GM18870 (cell line): ENCODE results near the gene PDF.
"Not testable (repeated sequence)": the region's sequence is repeated elsewhere in the genome, so short reads cannot be mapped to it uniquely, and the experiment has no call there.

Source experiments
- ATAC-seq: cut with Tn5 transposase; IDR thresholded peaks from one replicate; pipeline ENCODE4 v1.9.1; 2021; ENCODE audit warnings: moderate library complexity; ENCODE audit not compliant: unreplicated experiment

PDF gene

GRCh38 chr16:69330286-69331109 lies at the start of gene PDF:
Gene PDF, minus strand, starts transcription at chr16:69330588. Its CDS starts 18 bp downstream, at chr16:69330570.
- peak; percentile 84 for ATAC-seq

GRCh38 chr16:69378760-69379159 lies 48.4 kb upstream of the PDF start:
- no peak for ATAC-seq

GRCh38 chr16:69378036-69378435 lies 47.6 kb upstream of the PDF start:
- no peak for ATAC-seq

DNA sequence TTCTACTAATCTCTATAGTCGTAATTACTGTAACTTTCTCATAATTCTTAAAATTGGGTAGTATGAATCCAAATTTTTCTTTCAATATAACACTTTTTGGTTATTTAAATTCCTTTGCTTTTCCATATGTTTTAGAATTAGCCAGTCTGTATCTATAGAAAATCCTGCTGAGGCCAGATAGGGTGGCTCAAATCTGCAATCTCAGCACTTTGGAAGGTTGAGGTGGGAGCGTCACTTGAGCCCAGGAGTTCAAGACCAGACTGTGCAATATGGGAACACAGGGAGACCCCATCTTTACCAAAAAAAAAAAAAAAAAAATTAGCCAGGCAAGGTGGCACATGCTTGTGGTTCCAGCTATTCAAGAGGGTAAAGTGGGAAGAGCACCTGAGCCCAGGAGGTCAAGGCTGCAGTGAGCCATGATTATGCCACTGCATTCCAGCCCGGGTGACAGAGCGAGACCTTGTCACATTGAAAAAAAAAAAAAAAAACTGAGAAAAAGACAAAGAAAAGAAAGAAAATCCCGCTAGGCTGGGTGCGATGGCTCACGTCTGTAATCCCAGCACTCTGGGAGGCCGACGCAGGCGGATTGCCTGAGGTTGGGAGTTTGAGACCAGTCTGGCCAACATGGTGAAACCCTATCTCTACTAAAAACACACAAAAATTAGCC lies 46.1 kb upstream of the PDF start:
- no peak for ATAC-seq

DNA sequence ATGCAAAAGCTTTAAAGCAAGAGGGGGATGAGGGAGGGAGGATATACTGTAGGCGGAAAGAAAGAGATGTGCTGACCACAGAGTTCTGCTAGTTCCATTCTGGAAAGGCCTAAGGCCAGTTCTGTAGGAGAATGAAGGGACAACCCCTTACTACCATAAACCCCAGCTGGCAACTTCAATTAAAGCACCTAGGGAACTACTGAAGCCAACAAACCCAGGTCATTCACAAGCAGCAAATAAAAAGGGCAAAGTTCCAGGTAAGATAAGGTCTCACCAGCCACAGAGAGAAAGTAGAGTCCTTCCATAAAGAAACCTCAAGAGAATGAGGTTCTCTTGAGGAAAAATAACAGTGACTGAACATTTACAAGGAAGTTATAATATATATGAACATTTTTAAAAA lies 42.6 kb upstream of the PDF start:
- ATAC-seq: no peak

- no peak for ATAC-seq
These were observed 41.2 kb upstream of the PDF start for GRCh38 chr16:69371564-69371963.

GRCh38 chr16:69368866-69369265 lies 38.5 kb upstream of the PDF start:
- no peak for ATAC-seq

DNA sequence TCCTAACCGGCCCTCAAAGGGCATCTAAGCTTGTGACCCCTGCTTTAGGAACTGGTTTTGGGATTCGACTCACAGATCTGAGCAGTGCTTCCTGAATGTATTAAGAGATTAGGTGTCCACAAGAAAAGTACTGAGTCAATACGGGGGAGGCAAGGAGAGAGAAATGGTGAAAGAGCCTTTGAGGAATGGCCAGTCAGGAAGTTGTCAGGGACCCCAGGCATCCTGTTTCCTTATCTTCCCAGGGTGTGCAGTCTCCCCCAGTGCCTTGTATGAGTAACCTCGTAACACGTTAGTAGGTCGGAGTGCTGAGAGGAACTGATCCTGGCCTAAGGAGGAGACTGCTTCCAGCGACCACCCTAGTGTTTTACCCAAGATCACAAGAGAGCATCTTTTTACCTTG lies 37.6 kb upstream of the PDF start:
- no peak for ATAC-seq

DNA sequence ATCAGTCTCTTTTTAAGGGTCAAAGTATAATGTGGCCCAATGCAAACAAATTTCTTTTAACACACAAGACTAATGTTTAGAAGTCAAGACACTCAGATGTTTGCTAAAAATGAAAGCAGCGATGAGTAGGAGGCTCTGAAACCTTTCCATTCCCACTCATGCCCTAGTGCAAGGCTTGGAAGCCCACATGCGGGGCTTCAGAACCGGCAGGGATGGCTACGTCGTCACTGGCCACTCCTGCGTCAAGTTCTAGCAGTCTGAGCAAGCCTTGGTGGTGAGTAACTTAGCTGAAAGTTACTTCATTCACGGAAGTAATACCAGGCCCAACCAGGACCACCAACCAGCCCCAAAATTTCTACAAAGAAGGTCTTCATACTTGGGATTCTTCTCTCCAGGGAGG lies 36.0 kb upstream of the PDF start:
- no peak for ATAC-seq

DNA sequence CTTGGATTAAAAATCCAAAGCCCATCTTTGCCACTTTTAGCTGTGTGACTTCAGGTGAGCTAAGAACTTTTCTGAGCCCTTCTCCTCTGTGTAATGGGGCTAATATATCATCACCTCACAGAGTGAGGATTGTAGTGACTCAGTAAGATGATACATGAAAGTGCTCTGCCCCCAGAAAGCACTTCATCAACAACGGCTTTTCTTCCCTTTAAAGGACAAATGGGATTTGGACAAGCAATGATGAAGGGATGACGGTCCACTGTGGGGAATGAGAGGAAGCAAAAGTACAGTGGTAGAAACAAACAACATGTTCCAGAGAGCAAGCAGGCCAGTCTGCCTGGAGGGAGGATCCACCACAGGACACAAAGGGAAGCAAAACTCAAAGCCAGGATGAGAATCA lies 35.5 kb upstream of the PDF start:
- no peak for ATAC-seq

DNA sequence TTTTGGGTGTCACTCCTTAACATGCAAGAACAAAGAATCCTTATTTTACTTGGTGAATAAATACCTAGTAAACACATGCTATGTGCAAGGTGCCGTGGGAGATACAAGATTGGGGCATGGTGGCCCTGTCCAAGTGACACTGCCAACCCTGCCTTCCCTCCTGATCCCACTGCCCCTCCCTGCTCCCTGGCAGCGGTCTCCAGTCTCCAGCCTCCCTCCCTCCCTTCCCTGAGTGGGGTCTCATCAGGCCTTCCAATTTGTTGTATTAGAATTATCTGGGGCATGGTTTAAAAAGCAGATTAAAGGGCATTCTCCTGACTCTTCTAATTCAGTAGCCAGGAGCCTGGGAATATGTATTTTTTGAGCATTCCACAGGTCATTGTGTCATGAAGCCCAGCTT lies 33.7 kb upstream of the PDF start:
- no peak for ATAC-seq

GRCh38 chr16:69363281-69363717 lies 32.9 kb upstream of the PDF start:
- no peak for ATAC-seq

GRCh38 chr16:69360070-69360469 lies 29.7 kb upstream of the PDF start:
- ATAC-seq: not testable (repeated sequence)

GRCh38 chr16:69351309-69352027 lies 21.1 kb upstream of the PDF start, which contains the start of gene TMED6:
Gene TMED6, minus strand, starts transcription at chr16:69351786. Its CDS starts 33 bp downstream, at chr16:69351753.
- no peak for ATAC-seq

GRCh38 chr16:69350536-69351133 lies 20.2 kb upstream of the PDF start:
- no peak for ATAC-seq

DNA sequence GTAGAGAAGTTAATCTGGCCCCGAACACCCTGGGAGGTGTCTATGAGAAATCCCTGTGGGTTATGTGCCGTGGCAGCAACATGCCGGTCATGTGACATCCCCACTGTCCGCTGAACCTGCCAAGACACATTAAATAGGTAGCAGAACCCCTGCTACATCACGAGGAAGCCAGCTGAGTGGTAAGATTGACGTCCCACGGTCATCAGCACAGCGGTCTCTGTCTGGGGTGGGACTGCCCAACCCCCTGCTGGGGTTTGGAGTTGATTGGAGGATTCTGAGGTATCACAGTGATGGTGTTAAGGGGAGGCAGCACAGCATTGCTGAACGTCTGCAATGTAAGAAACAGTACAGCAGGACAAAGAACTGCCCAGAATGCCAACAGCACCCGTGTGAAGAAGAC lies 19.1 kb upstream of the PDF start:
- ATAC-seq: no peak

DNA sequence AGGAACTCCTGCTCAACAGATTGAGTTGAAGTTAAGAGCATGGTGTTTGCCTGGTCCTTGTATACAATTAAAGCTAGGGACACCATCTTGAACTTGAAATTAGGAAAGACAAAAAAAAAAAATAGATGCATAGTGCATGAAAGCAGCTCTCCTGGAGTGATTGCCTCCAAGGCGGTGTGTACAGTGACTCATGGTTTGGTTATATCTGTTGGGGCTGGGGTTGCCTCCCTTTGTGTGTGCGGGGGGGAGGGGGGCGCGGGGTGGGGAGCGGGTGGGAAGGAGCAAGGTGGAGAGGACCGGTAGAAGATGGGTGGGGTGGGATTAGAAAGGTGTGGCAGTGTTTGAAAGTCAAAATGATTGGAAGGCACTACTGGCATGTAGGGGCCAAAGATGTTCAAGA lies 17.8 kb upstream of the PDF start:
- no peak for ATAC-seq

DNA sequence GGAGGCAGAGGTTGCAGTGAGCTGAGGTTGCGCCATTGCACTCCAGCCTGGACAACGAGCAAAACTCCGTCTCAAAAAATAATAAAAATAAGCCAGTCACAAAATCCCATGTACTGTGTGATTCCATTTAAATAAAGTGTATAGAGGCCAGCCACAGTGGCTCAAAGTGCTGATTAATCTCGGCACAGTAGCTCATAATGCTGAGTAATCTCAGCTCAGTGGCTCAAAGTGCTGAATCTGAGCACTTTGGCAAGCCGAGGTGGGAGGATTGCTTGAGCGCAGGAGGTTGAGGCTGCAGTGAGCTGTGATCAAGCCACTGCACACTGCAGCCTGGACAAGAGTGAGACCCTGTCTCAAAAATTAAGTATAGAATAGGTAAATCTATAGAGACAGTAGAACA lies 16.3 kb upstream of the PDF start:
- ATAC-seq: no peak

DNA sequence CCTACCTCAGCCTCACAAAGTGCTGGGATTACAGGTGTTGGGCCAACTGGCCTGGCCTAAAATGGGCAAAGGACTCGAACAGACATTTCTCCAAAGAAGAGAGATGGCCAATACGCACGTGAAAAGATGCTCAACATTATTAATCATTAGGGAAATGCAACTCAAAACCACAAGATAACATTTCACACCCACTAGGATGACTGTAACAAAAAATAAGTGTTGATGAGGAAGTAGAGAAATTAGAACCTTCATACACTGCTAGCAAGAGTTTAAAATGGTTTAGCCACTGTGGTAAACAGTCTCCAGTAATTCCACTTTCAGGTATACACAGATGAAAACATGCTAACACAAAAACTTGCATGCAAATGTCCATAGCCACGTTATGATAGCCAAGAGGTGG lies 15.5 kb upstream of the PDF start:
- no peak for ATAC-seq

DNA sequence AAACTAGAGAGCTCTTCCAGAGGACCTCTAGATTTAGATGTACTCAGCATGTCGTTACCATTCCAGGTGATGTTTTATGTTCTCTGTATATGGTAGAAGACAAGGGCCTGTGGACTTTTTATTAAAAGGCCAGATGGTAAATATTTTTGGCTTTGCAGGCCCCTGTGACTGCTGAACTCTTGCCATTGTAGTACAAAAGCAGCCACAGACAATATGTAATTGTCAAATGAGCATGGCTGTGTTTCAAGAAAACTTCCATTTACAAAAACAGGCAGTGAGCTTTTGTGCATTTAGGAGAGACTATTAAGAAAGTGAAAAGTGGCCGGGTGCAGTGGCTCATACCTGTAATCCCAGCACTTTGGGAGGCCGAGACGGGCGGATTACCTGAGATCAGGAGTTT lies 13.8 kb upstream of the PDF start:
- ATAC-seq: no peak

- no peak for ATAC-seq
These were observed 9.8 kb upstream of the PDF start for GRCh38 chr16:69340095-69340644.
